H9 (cell line): Measurements from ENCODE around the gene SIAH2. TPM values are rescaled to one million over a fixed set of nuclear protein-coding genes. Genes with fewer than 3 reads are reported as not detected.

Experiments
- DNase-seq: peaks from one replicate; pipeline ENCODE4 v3.0.0-alpha.2; 2017
- H2AFZ ChIP-seq: one replicate; pipeline ENCODE4 v1.6.1; 2013; ENCODE audit warnings: mild to moderate bottlenecking, low read length, control low read depth, moderate library complexity
- H2AK5ac ChIP-seq: 2 replicates; pipeline ENCODE4 v1.6.1; 2013; ENCODE audit warnings: low read length, control low read depth, mixed read lengths; ENCODE audit not compliant: insufficient read length
- H2BK120ac ChIP-seq: one replicate; pipeline ENCODE4 v1.6.1; 2013; ENCODE audit warnings: low read depth, mild to moderate bottlenecking, low read length, control low read depth, inconsistent platforms; ENCODE audit not compliant: poor library complexity, severe bottlenecking
- H2BK12ac ChIP-seq: 2 replicates; pipeline ENCODE4 v1.6.1; 2013; ENCODE audit warnings: low read length, control low read depth, mixed read lengths, low read depth; ENCODE audit not compliant: insufficient read length
- H2BK15ac ChIP-seq: 2 replicates; pipeline ENCODE4 v1.6.1; 2013; ENCODE audit warnings: low read depth, low read length, control low read depth
- H2BK20ac ChIP-seq: one replicate; pipeline ENCODE4 v1.6.1; 2013; ENCODE audit warnings: low read depth, mild to moderate bottlenecking, low read length, control low read depth, inconsistent platforms; ENCODE audit not compliant: poor library complexity, severe bottlenecking
- H2BK5ac ChIP-seq: 2 replicates; pipeline ENCODE4 v1.6.1; 2013; ENCODE audit warnings: low read length, control low read depth, mixed read lengths; ENCODE audit not compliant: insufficient read length
- H3K14ac ChIP-seq: 2 replicates; pipeline ENCODE4 v1.6.1; 2013; ENCODE audit warnings: low read length, control low read depth; ENCODE audit not compliant: insufficient read depth
- H3K18ac ChIP-seq: 2 replicates; pipeline ENCODE4 v1.6.1; 2013; ENCODE audit warnings: low read depth, mild to moderate bottlenecking, mixed read lengths, low read length, control low read depth; ENCODE audit not compliant: insufficient read length
- H3K23ac ChIP-seq: 2 replicates; pipeline ENCODE4 v1.6.1; 2013; ENCODE audit warnings: low read length, control low read depth, mixed read lengths, low read depth; ENCODE audit not compliant: insufficient read length
- H3K23me2 ChIP-seq: 2 replicates; pipeline ENCODE4 v1.6.1; 2013; ENCODE audit warnings: low read depth, mild to moderate bottlenecking, mixed read lengths, low read length, control low read depth; ENCODE audit not compliant: insufficient read length, poor library complexity, severe bottlenecking
- H3K27ac ChIP-seq: 2 replicates; pipeline ENCODE4 v1.5.1; 2013; ENCODE audit warnings: low read length, control low read depth, mixed read lengths, low read depth; ENCODE audit not compliant: insufficient read length
- H3K27me3 ChIP-seq: 2 replicates; pipeline ENCODE4 v1.6.1; 2013; ENCODE audit warnings: low read length, control low read depth, inconsistent platforms; ENCODE audit not compliant: insufficient read depth
- H3K4ac ChIP-seq: 2 replicates; pipeline ENCODE4 v1.6.1; 2013; ENCODE audit warnings: low read depth, mild to moderate bottlenecking, control low read depth, inconsistent platforms, low read length, moderate library complexity
- H3K4me1 ChIP-seq: 2 replicates; pipeline ENCODE4 v1.6.1; 2013; ENCODE audit warnings: low read length, control low read depth, inconsistent platforms; ENCODE audit not compliant: insufficient read depth
- H3K4me2 ChIP-seq: 2 replicates; pipeline ENCODE4 v1.6.1; 2013; ENCODE audit warnings: low read length, control low read depth, mixed read lengths; ENCODE audit not compliant: insufficient read length, insufficient read depth
- H3K56ac ChIP-seq: 2 replicates; pipeline ENCODE4 v1.6.1; 2013; ENCODE audit warnings: low read depth, mild to moderate bottlenecking, mixed read lengths, low read length, control low read depth; ENCODE audit not compliant: insufficient read length
- H3K79me1 ChIP-seq: 2 replicates; pipeline ENCODE4 v1.6.1; 2013; ENCODE audit warnings: low read depth, mild to moderate bottlenecking, moderate library complexity, low read length, control low read depth, inconsistent platforms; ENCODE audit not compliant: insufficient read depth, poor library complexity, severe bottlenecking
- H3K79me2 ChIP-seq: 2 replicates; pipeline ENCODE4 v1.6.1; 2013; ENCODE audit warnings: low read length, control low read depth, inconsistent platforms; ENCODE audit not compliant: insufficient read depth
- H3K9ac ChIP-seq: 2 replicates; pipeline ENCODE4 v1.6.1; 2013; ENCODE audit warnings: low read length, control low read depth, mixed read lengths; ENCODE audit not compliant: insufficient read length; ENCODE audit errors: extremely low read depth
- H3K9me3 ChIP-seq: one replicate; pipeline ENCODE4 v1.6.1; 2013; ENCODE audit warnings: low read depth, low read length, inconsistent platforms; ENCODE audit not compliant: control insufficient read depth
- H3T11ph ChIP-seq: one replicate; pipeline ENCODE4 v1.6.1; 2013; ENCODE audit warnings: mild to moderate bottlenecking, low read length, control low read depth, inconsistent platforms
- H4K20me1 ChIP-seq: one replicate; pipeline ENCODE4 v1.6.1; 2013; ENCODE audit not compliant: control insufficient read depth, insufficient read length, insufficient read depth
- H4K5ac ChIP-seq: 2 replicates; pipeline ENCODE4 v1.6.1; 2013; ENCODE audit warnings: low read depth, mild to moderate bottlenecking, mixed read lengths, low read length, control low read depth; ENCODE audit not compliant: insufficient read length
- H4K8ac ChIP-seq: replicated peaks from 2 replicates; pipeline ENCODE4 v1.6.1; 2013; ENCODE audit warnings: low read length, control low read depth, mixed read lengths, low read depth; ENCODE audit not compliant: insufficient read length
- H4K91ac ChIP-seq: 2 replicates; pipeline ENCODE4 v1.6.1; 2013; ENCODE audit warnings: low read depth, mild to moderate bottlenecking, moderate library complexity, mixed read lengths, low read length, control low read depth; ENCODE audit not compliant: insufficient read length
- H3K27ac Mint-ChIP-seq, 3 experiments: 2 replicates in 2 of 3; 3 replicates in 1 of 3; pipeline ENCODE4 v1.8.0; 2020 to 2021; ENCODE audit warnings: mixed read lengths in 3 of 3, mild to moderate bottlenecking in 1 of 3, moderate library complexity in 1 of 3
- H3K27me3 Mint-ChIP-seq: 2 replicates; pipeline ENCODE4 v1.8.0; 2021; ENCODE audit warnings: low read depth, mild to moderate bottlenecking, moderate library complexity, mixed read lengths
- H3K36me3 Mint-ChIP-seq, 3 experiments: 2 replicates in 2 of 3; 3 replicates in 1 of 3; pipeline ENCODE4 v1.8.0; 2020 to 2021; ENCODE audit warnings: low read depth in 3 of 3, mixed read lengths in 3 of 3; ENCODE audit not compliant: insufficient read depth in 1 of 3
- H3K4me1 Mint-ChIP-seq, 2 experiments: 2 replicates each; pipeline ENCODE4 v1.8.0; 2020; ENCODE audit warnings: mixed read lengths in 2 of 2
- H3K4me3 Mint-ChIP-seq, 2 experiments: 2 replicates in 1 of 2; 3 replicates in 1 of 2; pipeline ENCODE4 v1.8.0; 2020 to 2021; ENCODE audit warnings: mild to moderate bottlenecking in 2 of 2, mixed read lengths in 2 of 2, moderate library complexity in 1 of 2
- H3K9me3 Mint-ChIP-seq, 2 experiments: 2 replicates in 1 of 2; 3 replicates in 1 of 2; pipeline ENCODE4 v1.8.0; 2020; ENCODE audit warnings: mild to moderate bottlenecking in 2 of 2, mixed read lengths in 2 of 2, moderate library complexity in 1 of 2
- WGBS: extraction: QIAGEN DNeasy Blood & Tissue Kit; methylation state at CpG from one replicate; pipeline ENCODE4 v1.1.7; 2013; ENCODE audit warnings: missing lambda C conversion rate, low lambda C conversion rate, mixed read lengths; ENCODE audit not compliant: insufficient read length; ENCODE audit errors: extremely low coverage; 5-methylcytosine and 5-hydroxymethylcytosine counted together
- total RNA-seq: library from RNA; stranded (reverse); gene quantifications from 2 replicates; pipeline ENCODE4 v1.2.1, GENCODE V29; 2021
- TF ChIP-seq, protein P1 (sequence below): fragments of 200-600 bp; sonication (generic); conservative IDR thresholded peaks from 3 replicates; pipeline ENCODE4 v1.8.0; 2021; ENCODE audit warnings: antibody characterized with exemption, mild to moderate bottlenecking

The SIAH2 gene
- total RNA-seq, 1 experiment from 2014 or later: 17.4 TPM

GRCh38 chr3:150787741-150788370 lies 24.9 kb upstream of the SIAH2 start:
- Histone ChIP-seq H3K9me3 (no peaks in the 10 kb centered on the region), H2AFZ (no peak overlapping the region), H4K5ac (no peak overlapping the region), H3K4ac (no peak overlapping the region), H3K9ac (no peak overlapping the region), H3K23ac (no peak overlapping the region), H2BK120ac (no peak overlapping the region), H3K79me1 (no peaks in the 10 kb centered on the region), H2BK5ac (no peak overlapping the region), H4K91ac (no peak overlapping the region), H3K4me1 (no peaks in the 10 kb centered on the region; the same call in 1 of the 2 replicates), H4K8ac (no peak overlapping the region), H3K4me2 (no peak overlapping the region), H2BK15ac (no peak overlapping the region), H2BK12ac (no peak overlapping the region), H3K18ac (no peak overlapping the region), H3K27ac (no peak overlapping the region), H3K79me2 (no peaks in the 10 kb centered on the region), H3K23me2 (no peaks in the 10 kb centered on the region), H3K27me3 (no peaks in the 10 kb centered on the region), H4K20me1 (no peaks in the 10 kb centered on the region), H3K14ac (no peak overlapping the region), H3T11ph (no peak overlapping the region), H2BK20ac (no peak overlapping the region), H2AK5ac (no peak overlapping the region), H3K56ac (no peak overlapping the region)
- WGBS: no CpG with 5 or more reads among the region's 10 CpGs
- Mint-ChIP-seq H3K4me1 (peaks cover 5 to 18% of the 10 kb centered on the region in 2 experiments; a peak in 3 of 4 replicates), H3K27me3 (peaks cover 2% of the 10 kb centered on the region; the same call in 1 of the 2 replicates), H3K9me3 (no peaks in the 10 kb centered on the region; a peak in 1 of 5 replicates), H3K27ac (no peak overlapping the region; a peak in 1 of 7 replicates), H3K4me3 (no peak overlapping the region), H3K36me3 (no peaks in the 10 kb centered on the region; a peak in 1 of 7 replicates)
- TF ChIP-seq, protein P1, sequence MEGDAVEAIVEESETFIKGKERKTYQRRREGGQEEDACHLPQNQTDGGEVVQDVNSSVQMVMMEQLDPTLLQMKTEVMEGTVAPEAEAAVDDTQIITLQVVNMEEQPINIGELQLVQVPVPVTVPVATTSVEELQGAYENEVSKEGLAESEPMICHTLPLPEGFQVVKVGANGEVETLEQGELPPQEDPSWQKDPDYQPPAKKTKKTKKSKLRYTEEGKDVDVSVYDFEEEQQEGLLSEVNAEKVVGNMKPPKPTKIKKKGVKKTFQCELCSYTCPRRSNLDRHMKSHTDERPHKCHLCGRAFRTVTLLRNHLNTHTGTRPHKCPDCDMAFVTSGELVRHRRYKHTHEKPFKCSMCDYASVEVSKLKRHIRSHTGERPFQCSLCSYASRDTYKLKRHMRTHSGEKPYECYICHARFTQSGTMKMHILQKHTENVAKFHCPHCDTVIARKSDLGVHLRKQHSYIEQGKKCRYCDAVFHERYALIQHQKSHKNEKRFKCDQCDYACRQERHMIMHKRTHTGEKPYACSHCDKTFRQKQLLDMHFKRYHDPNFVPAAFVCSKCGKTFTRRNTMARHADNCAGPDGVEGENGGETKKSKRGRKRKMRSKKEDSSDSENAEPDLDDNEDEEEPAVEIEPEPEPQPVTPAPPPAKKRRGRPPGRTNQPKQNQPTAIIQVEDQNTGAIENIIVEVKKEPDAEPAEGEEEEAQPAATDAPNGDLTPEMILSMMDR: peak; percentile 97
- DNase-seq: peak; percentile 85
